CD14-positive monocyte (primary cell): ENCODE data around the gene NARF. TPM values are rescaled to one million over a fixed set of nuclear protein-coding genes. Genes with fewer than 3 reads are reported as not detected.

Source experiments
- DNase-seq, 3 donors: peaks; one replicate each; pipeline ENCODE4 v3.0.0-alpha.2; 2011 to 2022
- H2AFZ ChIP-seq: 2 replicates; pipeline ENCODE4 v1.6.0; 2012; ENCODE audit warnings: mild to moderate bottlenecking, low read depth, low read length, inconsistent platforms; ENCODE audit not compliant: insufficient read depth, poor library complexity, severe bottlenecking
- H3K27ac ChIP-seq, 2 donors: 1 replicate in 1 of 2; 2 replicates in 1 of 2; pipeline ENCODE4 v1.5.1; 2012 to 2013; ENCODE audit warnings: low read length in 2 of 2, control low read depth in 1 of 2, inconsistent platforms in 1 of 2, low read depth in 1 of 2, mild to moderate bottlenecking in 1 of 2
- H3K27me3 ChIP-seq, 2 donors: one replicate each; pipeline versions ENCODE4 v1.6.0 to v1.6.1; 2011 to 2013; ENCODE audit warnings: low read length in 2 of 2; ENCODE audit not compliant: control insufficient read depth in 2 of 2, insufficient read depth in 2 of 2
- H3K36me3 ChIP-seq, 2 donors: replicated peaks in 1 of 2; 1 replicate in 1 of 2; 2 replicates in 1 of 2; pipeline versions ENCODE4 v1.5.1 to v1.6.1; 2012 to 2013; ENCODE audit warnings: low read length in 2 of 2, control low read depth in 1 of 2, inconsistent platforms in 1 of 2, mild to moderate bottlenecking in 1 of 2; ENCODE audit not compliant: insufficient read depth in 2 of 2, control insufficient read depth in 1 of 2
- H3K4me1 ChIP-seq, 2 donors: 1 replicate in 1 of 2; 2 replicates in 1 of 2; pipeline versions ENCODE4 v1.5.1 to v1.6.1; 2012 to 2013; ENCODE audit warnings: low read length in 2 of 2, control low read depth in 1 of 2, inconsistent platforms in 1 of 2, mild to moderate bottlenecking in 1 of 2, moderate library complexity in 1 of 2; ENCODE audit not compliant: insufficient read depth in 2 of 2, control insufficient read depth in 1 of 2
- H3K4me2 ChIP-seq: replicated peaks from 2 replicates; pipeline ENCODE3; 2012; ENCODE audit warnings: low read length, moderate library complexity, mild to moderate bottlenecking; ENCODE audit not compliant: poor library complexity, severe bottlenecking; ENCODE audit errors: extremely low read depth
- H3K4me3 ChIP-seq, 3 experiments: fragments of 200-600 bp in 1 of 3; sonication (generic) in 1 of 3; replicated peaks in 1 of 3; 1 replicate in 2 of 3; 2 replicates in 1 of 3; pipeline ENCODE4 v1.5.1; 2011 to 2013; ENCODE audit warnings: low read length in 3 of 3, mild to moderate bottlenecking in 3 of 3, control low read depth in 2 of 3, low read depth in 2 of 3, inconsistent platforms in 1 of 3, moderate library complexity in 1 of 3
- H3K79me2 ChIP-seq: 2 replicates; pipeline ENCODE4 v1.6.0; 2012; ENCODE audit warnings: mild to moderate bottlenecking, control low read depth, inconsistent platforms, low read length, moderate library complexity; ENCODE audit not compliant: insufficient read depth
- H3K9ac ChIP-seq: 2 replicates; pipeline ENCODE4 v1.6.0; 2017; ENCODE audit warnings: low read length, mild to moderate bottlenecking; ENCODE audit not compliant: insufficient read depth, poor library complexity, severe bottlenecking
- H3K9me3 ChIP-seq, 2 donors: replicated peaks in 1 of 2; 1 replicate in 1 of 2; 2 replicates in 1 of 2; pipeline versions ENCODE4 v1.5.1 to v1.6.1; 2012 to 2013; ENCODE audit warnings: low read length in 2 of 2, control low read depth in 1 of 2; ENCODE audit not compliant: control insufficient read depth in 1 of 2, insufficient read depth in 1 of 2
- H4K20me1 ChIP-seq: 2 replicates; pipeline ENCODE4 v1.6.0; 2012; ENCODE audit warnings: mild to moderate bottlenecking, low read length, control low read depth, moderate library complexity; ENCODE audit not compliant: insufficient read depth
- H3K27ac Mint-ChIP-seq, 7 donors: one replicate each; pipeline ENCODE4 v1.8.0; 2020; ENCODE audit warnings: mild to moderate bottlenecking in 7 of 7, mixed read lengths in 7 of 7, moderate library complexity in 6 of 7, inconsistent platforms in 2 of 7
- H3K27me3 Mint-ChIP-seq, 3 donors: one replicate each; pipeline ENCODE4 v1.8.0; 2021 to 2022; ENCODE audit warnings: low read depth in 3 of 3, mild to moderate bottlenecking in 3 of 3, mixed read lengths in 3 of 3, moderate library complexity in 3 of 3, inconsistent platforms in 1 of 3
- H3K36me3 Mint-ChIP-seq, 2 donors: one replicate each; pipeline ENCODE4 v1.8.0; 2020; ENCODE audit warnings: mixed read lengths in 2 of 2, inconsistent platforms in 1 of 2, mild to moderate bottlenecking in 1 of 2
- H3K4me1 Mint-ChIP-seq: one replicate; pipeline ENCODE4 v1.8.0; 2020; ENCODE audit warnings: mild to moderate bottlenecking, mixed read lengths
- H3K4me3 Mint-ChIP-seq, 2 donors: one replicate each; pipeline ENCODE4 v1.8.0; 2020; ENCODE audit warnings: mild to moderate bottlenecking in 2 of 2, mixed read lengths in 2 of 2, moderate library complexity in 1 of 2
- H3K9me3 Mint-ChIP-seq, 7 donors: one replicate each; pipeline ENCODE4 v1.8.0; 2020 to 2022; ENCODE audit warnings: mixed read lengths in 7 of 7, mild to moderate bottlenecking in 6 of 7, moderate library complexity in 6 of 7, inconsistent platforms in 2 of 7
- WGBS: methylation state at CpG from one replicate; pipeline ENCODE4 v1.1.5; 2013; ENCODE audit warnings: missing lambda C conversion rate; ENCODE audit not compliant: insufficient coverage; 5-methylcytosine and 5-hydroxymethylcytosine counted together
- intact Hi-C, 2 donors: fragments of 100-400 bp; cut with micrococcal nuclease; formaldehyde crosslinking; loops; one replicate each; pipeline versions ENCODE4 v1.15.0 to v1.15.1; 2023
- polyA plus RNA-seq, 3 donors: library from polyadenylated mRNA; depleted of rRNA in 1 of 3; unstranded in 2 of 3; stranded (reverse) in 1 of 3; fragments of 300-500 nt in 2 of 3; fragments of >200 nt in 1 of 3; fragmentation: Illumina TruSeq in 2 of 3; gene quantifications; 1 replicate in 2 of 3; 2 replicates in 1 of 3; pipeline ENCODE4 v1.2.3, GENCODE V29; 2012 to 2021
- TF ChIP-seq, protein P1 (sequence below): fragments of 200-600 bp; IDR thresholded peaks from one replicate; pipeline ENCODE4 v1.8.0; 2022; ENCODE audit warnings: antibody characterized with exemption, mild to moderate bottlenecking

The NARF gene
- polyA plus RNA-seq, 3 donors: 91.2 to 101 (median 100) TPM

GRCh38 chr17:82432017-82432416, 26.5 kb upstream of the NARF start:
- 92% methylated on average over 6 of the region's 8 CpGs for WGBS
- no peaks in the 10 kb centered on the region for H3K27me3 ChIP-seq
- intact Hi-C loops: no loop called here
- H3K9me3 Mint-ChIP-seq: no peaks in the 10 kb centered on the region
- H3K4me3 Mint-ChIP-seq: no peak overlapping the region
- peak overlapping the region in 1 of 7 donors; percentile 12 for H3K27ac Mint-ChIP-seq
- H3K4me1 ChIP-seq: peaks cover 4 to 22% of the 10 kb centered on the region in 2 donors
- DNase-seq: no peak
- no peaks in the 10 kb centered on the region for H3K79me2 ChIP-seq
- TF ChIP-seq, protein P1, sequence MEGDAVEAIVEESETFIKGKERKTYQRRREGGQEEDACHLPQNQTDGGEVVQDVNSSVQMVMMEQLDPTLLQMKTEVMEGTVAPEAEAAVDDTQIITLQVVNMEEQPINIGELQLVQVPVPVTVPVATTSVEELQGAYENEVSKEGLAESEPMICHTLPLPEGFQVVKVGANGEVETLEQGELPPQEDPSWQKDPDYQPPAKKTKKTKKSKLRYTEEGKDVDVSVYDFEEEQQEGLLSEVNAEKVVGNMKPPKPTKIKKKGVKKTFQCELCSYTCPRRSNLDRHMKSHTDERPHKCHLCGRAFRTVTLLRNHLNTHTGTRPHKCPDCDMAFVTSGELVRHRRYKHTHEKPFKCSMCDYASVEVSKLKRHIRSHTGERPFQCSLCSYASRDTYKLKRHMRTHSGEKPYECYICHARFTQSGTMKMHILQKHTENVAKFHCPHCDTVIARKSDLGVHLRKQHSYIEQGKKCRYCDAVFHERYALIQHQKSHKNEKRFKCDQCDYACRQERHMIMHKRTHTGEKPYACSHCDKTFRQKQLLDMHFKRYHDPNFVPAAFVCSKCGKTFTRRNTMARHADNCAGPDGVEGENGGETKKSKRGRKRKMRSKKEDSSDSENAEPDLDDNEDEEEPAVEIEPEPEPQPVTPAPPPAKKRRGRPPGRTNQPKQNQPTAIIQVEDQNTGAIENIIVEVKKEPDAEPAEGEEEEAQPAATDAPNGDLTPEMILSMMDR: no peak
- H3K27me3 Mint-ChIP-seq: peaks cover 0 to 2% (median 0%) of the 10 kb centered on the region in 3 donors
- no peak overlapping the region for H3K4me2 ChIP-seq
- no peak overlapping the region for H3K9ac ChIP-seq
- peaks cover 20 to 25% of the 10 kb centered on the region in 2 donors for H3K36me3 Mint-ChIP-seq
- no peak overlapping the region for H3K27ac ChIP-seq
- H4K20me1 ChIP-seq: no peaks in the 10 kb centered on the region
- no peak overlapping the region for H3K4me3 ChIP-seq
- H3K36me3 ChIP-seq: peaks cover 5 to 11% of the 10 kb centered on the region in 2 donors
- H3K9me3 ChIP-seq: no peaks in the 10 kb centered on the region
- H2AFZ ChIP-seq: no peak overlapping the region
- peaks cover 18% of the 10 kb centered on the region for H3K4me1 Mint-ChIP-seq

DNA sequence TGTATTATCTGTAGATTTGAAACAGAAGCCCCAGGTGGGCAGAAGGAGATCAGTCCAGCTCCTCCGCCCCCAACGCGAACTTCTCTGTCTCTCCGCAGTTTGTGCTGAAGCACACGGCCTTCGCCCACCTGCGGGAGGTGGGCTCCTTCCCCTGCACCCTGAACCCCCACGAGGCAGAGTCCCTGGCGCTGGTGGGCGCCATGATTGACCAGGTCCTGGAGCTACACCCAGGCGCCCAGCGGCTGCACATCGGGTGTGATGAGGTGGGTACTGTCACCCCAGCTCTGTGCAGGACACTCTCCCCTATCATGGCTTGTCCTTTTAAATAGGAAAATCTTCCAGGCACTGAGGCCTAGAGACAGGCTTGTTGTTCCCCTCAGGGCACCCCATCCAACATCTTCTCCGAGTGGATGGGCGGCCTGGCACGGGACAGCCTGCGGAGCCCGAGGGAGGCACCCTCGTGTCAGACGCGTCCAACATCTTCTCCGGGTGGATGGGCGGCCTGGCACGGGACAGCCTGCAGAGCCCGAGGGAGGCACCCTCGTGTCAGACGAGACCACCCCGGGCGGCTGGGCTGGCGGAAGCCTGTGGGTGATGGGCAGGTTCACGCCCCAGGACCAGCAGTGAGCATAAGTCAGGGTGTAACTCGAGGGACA, 24.9 kb upstream of the NARF start:
- Mint-ChIP-seq H3K27ac (no peak overlapping the region), H3K27me3 (peaks cover 0 to 2% (median 0%) of the 10 kb centered on the region in 3 donors), H3K36me3 (peaks cover 22 to 32% of the 10 kb centered on the region in 2 donors), H3K4me3 (no peak overlapping the region), H3K4me1 (peaks cover 18% of the 10 kb centered on the region), H3K9me3 (no peaks in the 10 kb centered on the region)
- Histone ChIP-seq H4K20me1 (no peaks in the 10 kb centered on the region), H2AFZ (no peak overlapping the region), H3K9ac (no peak overlapping the region), H3K4me1 (peaks cover 4 to 20% of the 10 kb centered on the region in 2 donors), H3K4me3 (no peak overlapping the region), H3K36me3 (peaks cover 5 to 15% of the 10 kb centered on the region in 2 donors), H3K9me3 (no peaks in the 10 kb centered on the region), H3K27me3 (no peaks in the 10 kb centered on the region), H3K79me2 (no peaks in the 10 kb centered on the region), H3K4me2 (no peak overlapping the region), H3K27ac (no peak overlapping the region)
- intact Hi-C loops: no loop called here
- TF ChIP-seq, protein P1: no peak
- WGBS: 90% methylated on average over 28 of the region's 32 CpGs
- DNase-seq: no peak
